ENCODE results near the gene GRK5.

DNA sequence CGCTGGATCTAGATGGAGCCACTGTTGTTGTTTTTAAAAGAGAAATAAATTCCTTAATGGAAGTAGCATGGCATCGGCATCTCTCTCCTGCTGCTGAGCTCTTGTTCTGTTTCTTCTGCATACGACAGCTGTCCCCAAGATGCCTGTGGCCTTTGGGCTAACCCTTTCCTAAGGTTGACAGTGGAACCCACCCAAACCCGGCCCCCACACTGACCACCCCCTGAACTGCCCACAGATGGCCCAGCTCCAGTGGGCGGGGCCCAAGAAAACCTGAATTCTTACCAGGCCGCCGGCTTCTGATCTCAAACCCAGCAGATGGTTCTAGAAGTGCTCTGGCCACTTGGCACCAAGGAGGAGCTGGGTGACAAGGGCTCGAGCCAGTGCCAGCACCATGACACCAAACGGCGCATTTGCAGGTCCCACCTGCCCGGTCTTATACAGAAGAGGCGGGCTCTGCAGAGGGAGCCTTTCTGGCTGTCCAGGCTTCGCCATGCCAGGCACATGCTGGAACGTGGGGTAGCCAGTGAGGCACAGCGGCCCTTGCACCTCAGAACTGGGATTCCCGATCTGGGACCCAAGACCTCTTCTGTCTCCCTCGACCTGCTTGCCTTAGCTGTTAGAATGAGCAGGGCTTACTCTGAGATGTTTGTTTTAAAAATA, 252.4 kb downstream of the GRK5 start:
- no peak for TF ChIP-seq EZH2 (IDR thresholded peaks at IDR 0.05)
- TF ChIP-seq, protein P1, sequence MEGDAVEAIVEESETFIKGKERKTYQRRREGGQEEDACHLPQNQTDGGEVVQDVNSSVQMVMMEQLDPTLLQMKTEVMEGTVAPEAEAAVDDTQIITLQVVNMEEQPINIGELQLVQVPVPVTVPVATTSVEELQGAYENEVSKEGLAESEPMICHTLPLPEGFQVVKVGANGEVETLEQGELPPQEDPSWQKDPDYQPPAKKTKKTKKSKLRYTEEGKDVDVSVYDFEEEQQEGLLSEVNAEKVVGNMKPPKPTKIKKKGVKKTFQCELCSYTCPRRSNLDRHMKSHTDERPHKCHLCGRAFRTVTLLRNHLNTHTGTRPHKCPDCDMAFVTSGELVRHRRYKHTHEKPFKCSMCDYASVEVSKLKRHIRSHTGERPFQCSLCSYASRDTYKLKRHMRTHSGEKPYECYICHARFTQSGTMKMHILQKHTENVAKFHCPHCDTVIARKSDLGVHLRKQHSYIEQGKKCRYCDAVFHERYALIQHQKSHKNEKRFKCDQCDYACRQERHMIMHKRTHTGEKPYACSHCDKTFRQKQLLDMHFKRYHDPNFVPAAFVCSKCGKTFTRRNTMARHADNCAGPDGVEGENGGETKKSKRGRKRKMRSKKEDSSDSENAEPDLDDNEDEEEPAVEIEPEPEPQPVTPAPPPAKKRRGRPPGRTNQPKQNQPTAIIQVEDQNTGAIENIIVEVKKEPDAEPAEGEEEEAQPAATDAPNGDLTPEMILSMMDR (IDR thresholded peaks at IDR 0.05): no peak
